ENCODE data around the gene OR51G2.

The OR51G2 gene

DNA sequence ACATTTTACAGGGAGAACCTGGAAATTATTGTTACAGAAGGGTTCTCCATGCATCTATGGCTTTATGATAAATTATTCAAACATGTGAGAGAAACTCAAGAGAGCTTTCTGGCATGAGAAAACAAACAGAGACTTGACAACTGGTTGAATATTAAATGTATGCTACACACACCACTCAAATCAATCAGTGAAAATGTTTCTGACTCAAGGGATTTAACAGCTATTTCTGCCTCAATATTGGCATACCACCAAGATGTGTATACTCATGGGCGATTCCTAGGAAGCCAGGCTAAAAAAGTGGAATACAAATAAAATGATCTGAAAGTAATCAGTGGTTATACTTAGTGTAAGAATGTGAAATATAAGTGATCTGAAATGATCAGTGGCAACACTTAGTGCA lies 53.3 kb downstream of the OR51G2 start:
- no peak for DNase-seq (ENCODE audit: low read depth in 2 of 2, low spot score in 1 of 2)

DNA sequence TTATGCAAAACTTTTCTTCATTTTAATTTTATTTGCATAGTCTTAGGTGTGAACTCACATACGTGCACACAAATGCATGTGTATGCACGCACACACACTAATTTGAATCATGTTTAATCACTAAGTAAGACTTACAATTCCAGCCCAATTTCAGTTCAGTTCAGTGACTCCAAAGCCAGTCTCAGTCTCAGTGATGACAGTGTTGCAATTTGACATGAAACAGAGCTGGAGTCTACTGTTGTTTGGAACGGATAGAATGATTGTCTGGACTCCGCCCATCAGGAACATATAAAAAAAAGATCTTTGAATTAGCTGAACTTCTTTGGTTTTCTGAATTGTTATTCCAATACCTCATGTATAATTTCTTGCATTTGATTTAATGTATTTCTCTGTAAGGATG lies 55.3 kb downstream of the OR51G2 start:
- no peak for DNase-seq (ENCODE audit: low read depth in 2 of 2, low spot score in 1 of 2)
